Measurements from ENCODE around the gene TMC4. TPM values are rescaled to one million over a fixed set of nuclear protein-coding genes. Genes with fewer than 3 reads are reported as not detected.

TMC4 gene
- total RNA-seq, 3 donors from 2014 or later = 0.48 to 41.6 (median 38.0) TPM

DNA sequence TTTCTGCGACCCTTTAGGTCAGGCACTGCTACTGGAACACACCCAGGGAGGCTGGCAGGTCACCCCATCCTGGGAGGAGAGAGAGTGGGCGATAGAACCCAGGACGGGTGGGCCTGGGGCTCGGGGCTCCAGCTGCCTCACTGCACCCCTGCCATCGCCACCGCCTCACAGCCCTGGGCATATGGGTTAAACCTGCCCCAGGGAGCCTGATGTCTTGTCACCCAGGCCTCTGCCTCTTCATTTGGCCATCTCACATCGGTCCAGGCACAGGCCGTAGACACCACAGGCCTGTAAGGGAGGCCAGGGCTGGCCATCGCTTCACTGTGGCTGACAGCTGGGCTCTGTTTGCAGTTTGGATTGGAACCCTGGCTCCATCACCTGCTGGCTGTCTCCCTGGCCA, 47.2 kb downstream of the TMC4 start:
- intact Hi-C loops (cut with DNase I; ENCODE audit: low total_unique reads) = no loop called here
- Histone ChIP-seq H3K27ac (no peak overlapping the region), H3K36me3 (peaks cover 29% of the 10 kb centered on the region), H3K27me3 (no peaks in the 10 kb centered on the region), H3K9me3 (no peaks in the 10 kb centered on the region), H3K4me3 (no peak overlapping the region), H3K4me1 (no peaks in the 10 kb centered on the region)
- no peak for DNase-seq (ENCODE audit: low spot score in 2 of 2)
- no peak for TF ChIP-seq POLR2AphosphoS5 (IDR thresholded peaks at IDR 0.05)
- TF ChIP-seq, protein P1, sequence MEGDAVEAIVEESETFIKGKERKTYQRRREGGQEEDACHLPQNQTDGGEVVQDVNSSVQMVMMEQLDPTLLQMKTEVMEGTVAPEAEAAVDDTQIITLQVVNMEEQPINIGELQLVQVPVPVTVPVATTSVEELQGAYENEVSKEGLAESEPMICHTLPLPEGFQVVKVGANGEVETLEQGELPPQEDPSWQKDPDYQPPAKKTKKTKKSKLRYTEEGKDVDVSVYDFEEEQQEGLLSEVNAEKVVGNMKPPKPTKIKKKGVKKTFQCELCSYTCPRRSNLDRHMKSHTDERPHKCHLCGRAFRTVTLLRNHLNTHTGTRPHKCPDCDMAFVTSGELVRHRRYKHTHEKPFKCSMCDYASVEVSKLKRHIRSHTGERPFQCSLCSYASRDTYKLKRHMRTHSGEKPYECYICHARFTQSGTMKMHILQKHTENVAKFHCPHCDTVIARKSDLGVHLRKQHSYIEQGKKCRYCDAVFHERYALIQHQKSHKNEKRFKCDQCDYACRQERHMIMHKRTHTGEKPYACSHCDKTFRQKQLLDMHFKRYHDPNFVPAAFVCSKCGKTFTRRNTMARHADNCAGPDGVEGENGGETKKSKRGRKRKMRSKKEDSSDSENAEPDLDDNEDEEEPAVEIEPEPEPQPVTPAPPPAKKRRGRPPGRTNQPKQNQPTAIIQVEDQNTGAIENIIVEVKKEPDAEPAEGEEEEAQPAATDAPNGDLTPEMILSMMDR (IDR thresholded peaks at IDR 0.05) = no peak
- TF ChIP-seq POLR2A (IDR thresholded peaks at IDR 0.05) = no peak

DNA sequence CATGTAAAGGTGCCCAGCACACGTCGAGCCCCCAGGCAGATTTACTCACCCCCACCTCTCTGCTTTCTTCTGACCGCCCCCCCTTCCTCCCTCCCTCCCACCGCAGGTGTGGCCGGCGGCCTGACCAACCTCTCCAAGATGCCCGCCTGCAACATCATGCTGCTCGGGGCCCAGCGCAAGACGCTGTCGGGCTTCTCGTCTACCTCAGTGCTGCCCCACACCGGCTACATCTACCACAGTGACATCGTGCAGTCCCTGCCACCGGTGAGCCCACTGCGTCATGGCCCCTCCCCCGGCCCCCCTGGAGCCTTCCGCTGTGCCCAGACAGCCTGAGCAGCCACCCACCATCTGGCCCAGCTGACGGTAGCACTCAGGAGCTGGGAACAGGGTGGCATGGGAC, 48.6 kb downstream of the TMC4 start:
- Histone ChIP-seq H3K27me3 (no peaks in the 10 kb centered on the region), H3K4me3 (no peak overlapping the region), H3K4me1 (no peaks in the 10 kb centered on the region), H3K9me3 (no peaks in the 10 kb centered on the region), H3K36me3 (peaks cover 29% of the 10 kb centered on the region), H3K27ac (no peak overlapping the region)
- no peak for DNase-seq (ENCODE audit: low spot score in 2 of 2)
- TF ChIP-seq POLR2AphosphoS5 (IDR thresholded peaks at IDR 0.05) (no peak), POLR2A (IDR thresholded peaks at IDR 0.05) (no peak)
- TF ChIP-seq, protein P1 (IDR thresholded peaks at IDR 0.05) = no peak
- intact Hi-C loops (cut with DNase I; ENCODE audit: low total_unique reads) = no loop called here

DNA sequence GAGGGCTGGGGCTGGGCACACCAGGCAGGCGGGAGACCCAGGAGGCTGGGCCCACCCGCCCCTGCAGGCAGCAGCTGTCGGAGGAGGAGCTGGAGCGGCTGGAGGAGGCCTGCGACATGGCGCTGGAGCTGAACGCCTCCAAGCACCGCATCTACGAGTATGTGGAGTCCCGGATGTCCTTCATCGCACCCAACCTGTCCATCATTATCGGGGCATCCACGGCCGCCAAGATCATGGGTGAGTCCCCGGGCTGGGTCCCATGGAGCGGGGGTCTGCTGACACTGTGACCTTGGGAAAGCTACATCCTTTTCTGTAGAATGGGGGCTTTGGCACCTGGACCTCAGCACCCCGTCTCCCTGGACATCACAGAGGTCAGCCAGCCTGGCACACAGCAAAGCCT, 49.3 kb downstream of the TMC4 start:
- peaks cover 29% of the 10 kb centered on the region for H3K36me3 ChIP-seq
- H3K27ac ChIP-seq = no peak overlapping the region
- H3K27me3 ChIP-seq = no peaks in the 10 kb centered on the region
- no peak overlapping the region for H3K4me3 ChIP-seq
- H3K9me3 ChIP-seq = no peaks in the 10 kb centered on the region
- intact Hi-C loops (cut with DNase I; ENCODE audit: low total_unique reads) = no loop called here
- DNase-seq (ENCODE audit: low spot score in 2 of 2) = no peak
- no peaks in the 10 kb centered on the region for H3K4me1 ChIP-seq
- no peak for TF ChIP-seq POLR2AphosphoS5 (IDR thresholded peaks at IDR 0.05)
- TF ChIP-seq POLR2A (IDR thresholded peaks at IDR 0.05) = no peak
- TF ChIP-seq, protein P1 (IDR thresholded peaks at IDR 0.05) = no peak

DNA sequence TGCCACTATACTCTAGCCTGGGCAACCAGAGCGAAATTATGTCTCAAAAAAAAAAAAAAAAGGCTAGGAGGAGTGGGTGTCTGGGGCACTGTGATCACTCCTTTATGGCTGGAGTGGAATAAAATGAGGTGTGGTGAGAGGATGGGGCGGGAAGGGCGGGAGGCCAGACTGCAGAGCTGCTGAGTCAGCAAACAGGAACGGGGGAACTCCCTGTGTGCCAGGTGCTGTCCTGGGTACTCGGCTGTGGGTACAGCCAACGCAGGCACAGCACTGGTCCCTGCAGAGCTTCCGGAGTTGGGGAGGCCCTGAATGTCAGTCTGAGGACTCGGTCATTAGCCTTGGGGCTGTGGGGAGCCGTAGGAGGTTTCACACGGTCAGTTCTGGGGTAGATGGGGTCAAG, 51.7 kb downstream of the TMC4 start:
- H3K27me3 ChIP-seq = no peaks in the 10 kb centered on the region
- no peak for DNase-seq (ENCODE audit: low spot score in 2 of 2)
- H3K9me3 ChIP-seq = no peaks in the 10 kb centered on the region
- peaks cover 5 to 8% of the 10 kb centered on the region in 2 donors for H3K4me1 ChIP-seq
- peaks cover 25% of the 10 kb centered on the region for H3K36me3 ChIP-seq
- intact Hi-C loops (cut with DNase I; ENCODE audit: low total_unique reads) = no loop called here
- TF ChIP-seq POLR2AphosphoS5 (IDR thresholded peaks at IDR 0.05) = no peak
- TF ChIP-seq POLR2A (IDR thresholded peaks at IDR 0.05) = no peak
- TF ChIP-seq, protein P1 (IDR thresholded peaks at IDR 0.05) = no peak
- no peak overlapping the region for H3K4me3 ChIP-seq
- no peak overlapping the region for H3K27ac ChIP-seq

DNA sequence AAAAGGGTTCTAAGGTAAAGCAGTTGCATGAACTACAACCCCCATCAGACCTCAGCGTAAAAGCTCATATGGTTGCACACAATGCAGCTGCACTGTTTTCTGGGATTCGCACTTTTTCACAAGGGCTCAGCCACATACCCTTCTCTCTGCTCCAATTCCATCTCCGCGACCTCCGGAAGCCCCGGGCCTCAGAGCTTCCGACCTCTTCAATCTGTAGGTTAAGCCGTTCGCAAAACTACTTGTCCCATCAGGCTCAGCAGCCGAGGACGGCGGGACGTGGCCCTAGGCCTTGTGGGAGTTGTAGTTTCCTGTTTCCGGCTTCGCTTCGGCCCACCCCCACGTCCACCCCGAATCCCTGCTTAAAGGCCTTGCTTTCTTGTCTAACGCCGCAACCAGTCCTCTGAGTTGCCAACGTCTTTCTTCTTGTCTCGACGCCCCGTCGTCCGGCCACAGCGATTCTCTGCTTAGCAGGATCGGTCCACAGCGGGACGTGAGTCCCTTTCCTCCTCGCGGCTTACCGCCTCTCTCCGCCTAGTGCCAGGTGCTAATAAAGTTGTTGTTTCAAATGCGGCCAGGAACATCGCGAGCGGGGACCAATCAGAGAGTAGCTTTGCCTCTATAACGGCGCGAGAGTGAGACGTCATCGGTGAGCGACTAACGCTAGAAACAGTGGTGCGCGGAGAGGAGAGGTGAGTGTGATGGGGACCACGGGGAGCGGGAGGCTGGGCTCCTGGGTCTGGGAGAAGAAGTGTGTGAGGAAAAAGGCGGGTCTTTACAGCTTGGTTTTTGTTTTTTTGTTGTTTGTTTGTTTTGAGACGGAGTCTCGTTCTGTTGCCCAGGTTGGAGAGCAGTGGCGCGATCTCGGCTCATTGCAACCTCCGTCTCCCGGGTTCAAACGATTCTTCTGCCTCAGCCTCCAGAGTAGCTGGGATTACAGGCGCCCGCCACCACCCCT, 57.6 kb downstream of the TMC4 start, which contains the start of the genes PRPF31 and TFPT:
Gene PRPF31, plus strand, starts transcription at position 646 of the 955 bp plus-strand sequence. CDS start 2,525 bp downstream, outside the sequence.
Gene TFPT, minus strand, starts transcription at position 549 of the 955 bp plus-strand sequence. Its CDS starts 388 bp downstream, at position 161.
- Histone ChIP-seq H3K4me1 (peaks cover 5 to 10% of the 10 kb centered on the region in 2 donors), H3K9me3 (no peaks in the 10 kb centered on the region), H3K27me3 (no peaks in the 10 kb centered on the region), H3K36me3 (no peaks in the 10 kb centered on the region), H3K27ac (peak within 1 kb of the TSS; percentile 83), H3K4me3 (peak within 1 kb of the TSS; percentile 81 to 88 (median 83))
- TF ChIP-seq POLR2AphosphoS5 (IDR thresholded peaks at IDR 0.05) (peak; percentile 98 to 99 (median 99)), POLR2A (IDR thresholded peaks at IDR 0.05) (peak; percentile 46)
- TF ChIP-seq, protein P1 (IDR thresholded peaks at IDR 0.05) = no peak
- DNase-seq (ENCODE audit: low spot score in 2 of 2) = peak; percentile 97
- intact Hi-C loops (cut with DNase I; ENCODE audit: low total_unique reads) = loop anchor here (10.0 kb wide), 1 partner anchor 241 kb away; no protein-coding TSS in a partner anchor
